BLaER1 treated with 17β-estradiol and CSF1 and Interleukin-3, amounts not matched to agents 10 nM and 100 nM (cell line): ENCODE results near the gene POFUT2.
A peak's percentile ranks its signal among the peaks of the same experiment; 100 is the strongest.

Experiments
- H3K27ac ChIP-seq, 11 experiments: shearing (Covaris generic); formaldehyde crosslinking; 2 replicates each; pipeline ENCODE4 v1.8.1; 2022
- H3K27me3 ChIP-seq, 11 experiments: shearing (Covaris generic); formaldehyde crosslinking; 2 replicates each; pipeline ENCODE4 v1.8.1; 2022
- H3K36me3 ChIP-seq, 11 experiments: shearing (Covaris generic); formaldehyde crosslinking; 2 replicates each; pipeline ENCODE4 v1.8.1; 2022
- H3K4me1 ChIP-seq, 10 experiments: shearing (Covaris generic); formaldehyde crosslinking; 2 replicates each; pipeline ENCODE4 v1.8.1; 2022
- H3K4me2 ChIP-seq, 11 experiments: shearing (Covaris generic); formaldehyde crosslinking; 2 replicates each; pipeline ENCODE4 v1.8.1; 2022
- H3K4me3 ChIP-seq, 10 experiments: shearing (Covaris generic); formaldehyde crosslinking; 2 replicates each; pipeline ENCODE4 v1.8.1; 2022
- H3K9ac ChIP-seq, 11 experiments: shearing (Covaris generic); formaldehyde crosslinking; 2 replicates each; pipeline ENCODE4 v1.8.1; 2022
- H3K9me3 ChIP-seq, 11 experiments: shearing (Covaris generic); formaldehyde crosslinking; replicated peaks in 1 of 11; 2 replicates each; pipeline ENCODE4 v1.8.1; 2022
- H4K20me1 ChIP-seq, 11 experiments: shearing (Covaris generic); formaldehyde crosslinking; 2 replicates each; pipeline ENCODE4 v1.8.1; 2022
- Cebpa-rat ChIP-seq, 11 experiments: shearing (Covaris generic); IDR thresholded peaks; 2 replicates each; pipeline ENCODE4 v1.8.1; 2022

Gene POFUT2

DNA sequence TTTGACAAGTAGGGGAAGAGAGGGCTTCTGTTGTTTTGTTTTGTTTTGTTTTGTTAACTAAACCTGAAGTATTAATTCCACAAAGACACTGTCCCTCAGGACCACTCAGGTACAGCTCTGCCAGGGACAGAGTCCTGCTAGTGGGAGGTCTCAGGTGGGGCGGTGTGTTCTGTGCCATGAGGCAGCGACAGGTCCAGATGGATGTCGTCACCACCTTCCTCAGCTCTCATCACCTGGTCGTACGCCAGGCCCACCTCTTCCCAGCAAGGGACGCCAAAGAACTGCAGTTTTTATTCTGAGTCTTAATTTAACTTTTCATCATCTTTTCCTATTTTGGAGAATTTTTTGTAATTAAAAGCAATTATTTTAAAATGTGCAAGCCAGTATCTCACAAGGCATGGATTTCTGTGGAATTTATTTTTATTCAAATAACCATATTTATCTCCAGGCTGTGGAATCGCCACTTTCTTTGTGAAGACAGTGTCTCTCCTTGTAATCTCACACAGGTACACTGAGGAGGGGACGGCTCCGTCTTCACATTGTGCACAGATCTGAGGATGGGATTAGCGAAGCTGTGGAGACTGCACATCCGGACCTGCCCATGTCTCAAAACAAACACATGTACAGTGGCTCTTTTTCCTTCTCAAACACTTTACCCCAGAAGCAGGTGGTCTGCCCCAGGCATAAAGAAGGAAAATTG, 62.5 kb downstream of the POFUT2 start:
- Histone ChIP-seq H3K4me3 (no peak overlapping the region), H4K20me1 (peaks cover 0 to 10% (median 0%) of the 10 kb centered on the region in 11 experiments; a peak in 4 of 22 replicates), H3K27me3 (no peaks in the 10 kb centered on the region), H3K4me2 (no peak overlapping the region), H3K9me3 (no peaks in the 10 kb centered on the region), H3K9ac (no peak overlapping the region), H3K36me3 (peaks cover 0 to 46% (median 35%) of the 10 kb centered on the region in 11 experiments; a peak in 20 of 22 replicates), H3K4me1 (peaks cover 0 to 9% (median 4%) of the 10 kb centered on the region in 10 experiments; a peak in 14 of 20 replicates), H3K27ac (no peak overlapping the region)
- no peak for TF ChIP-seq Cebpa-rat (IDR thresholded peaks at IDR 0.05)

DNA sequence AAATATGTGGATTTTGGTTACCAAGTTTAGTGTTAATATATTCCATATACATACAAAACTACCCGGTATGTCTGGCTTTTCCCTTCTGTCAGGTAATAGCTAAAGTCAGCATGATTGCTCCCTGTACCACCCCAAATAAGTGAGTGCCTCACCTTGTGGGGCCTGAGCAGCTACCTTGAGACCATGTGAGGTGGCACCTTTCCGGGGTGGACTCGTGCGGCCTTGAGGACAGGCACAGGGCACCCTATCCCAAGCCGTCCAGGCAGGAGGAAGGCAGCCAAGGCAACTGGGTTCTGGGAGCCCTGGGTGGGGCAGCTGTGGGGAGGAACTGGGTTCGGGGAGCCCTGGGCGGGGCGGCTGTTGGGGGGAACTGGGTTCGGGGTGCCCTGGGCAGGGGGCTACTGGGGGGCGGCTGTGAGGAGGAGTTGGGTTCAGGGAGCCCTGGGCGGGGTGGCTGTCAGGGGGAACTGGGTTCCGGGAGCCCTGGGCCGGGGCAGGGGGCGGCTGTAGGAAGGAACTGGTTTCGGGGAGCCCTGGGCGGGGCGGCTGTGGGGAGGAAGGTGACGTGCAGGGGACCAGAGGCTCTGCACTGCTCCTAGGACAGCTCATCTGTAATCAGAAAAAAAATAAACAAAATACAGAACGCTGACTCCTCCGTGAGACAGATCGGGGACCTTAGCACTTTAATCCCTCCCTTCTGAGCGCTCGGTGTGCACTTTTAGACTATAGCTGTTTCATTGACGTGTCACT, 63.3 kb downstream of the POFUT2 start:
- Histone ChIP-seq H3K4me2 (no peak overlapping the region), H3K27ac (no peak overlapping the region), H3K4me3 (no peak overlapping the region), H3K9ac (no peak overlapping the region), H4K20me1 (peaks cover 0 to 10% (median 0%) of the 10 kb centered on the region in 11 experiments; a peak in 4 of 22 replicates), H3K9me3 (no peaks in the 10 kb centered on the region), H3K36me3 (peaks cover 0 to 48% (median 36%) of the 10 kb centered on the region in 11 experiments; a peak in 20 of 22 replicates), H3K4me1 (peaks cover 0 to 18% (median 10%) of the 10 kb centered on the region in 10 experiments; a peak in 14 of 20 replicates), H3K27me3 (no peaks in the 10 kb centered on the region)
- TF ChIP-seq Cebpa-rat (IDR thresholded peaks at IDR 0.05): no peak

DNA sequence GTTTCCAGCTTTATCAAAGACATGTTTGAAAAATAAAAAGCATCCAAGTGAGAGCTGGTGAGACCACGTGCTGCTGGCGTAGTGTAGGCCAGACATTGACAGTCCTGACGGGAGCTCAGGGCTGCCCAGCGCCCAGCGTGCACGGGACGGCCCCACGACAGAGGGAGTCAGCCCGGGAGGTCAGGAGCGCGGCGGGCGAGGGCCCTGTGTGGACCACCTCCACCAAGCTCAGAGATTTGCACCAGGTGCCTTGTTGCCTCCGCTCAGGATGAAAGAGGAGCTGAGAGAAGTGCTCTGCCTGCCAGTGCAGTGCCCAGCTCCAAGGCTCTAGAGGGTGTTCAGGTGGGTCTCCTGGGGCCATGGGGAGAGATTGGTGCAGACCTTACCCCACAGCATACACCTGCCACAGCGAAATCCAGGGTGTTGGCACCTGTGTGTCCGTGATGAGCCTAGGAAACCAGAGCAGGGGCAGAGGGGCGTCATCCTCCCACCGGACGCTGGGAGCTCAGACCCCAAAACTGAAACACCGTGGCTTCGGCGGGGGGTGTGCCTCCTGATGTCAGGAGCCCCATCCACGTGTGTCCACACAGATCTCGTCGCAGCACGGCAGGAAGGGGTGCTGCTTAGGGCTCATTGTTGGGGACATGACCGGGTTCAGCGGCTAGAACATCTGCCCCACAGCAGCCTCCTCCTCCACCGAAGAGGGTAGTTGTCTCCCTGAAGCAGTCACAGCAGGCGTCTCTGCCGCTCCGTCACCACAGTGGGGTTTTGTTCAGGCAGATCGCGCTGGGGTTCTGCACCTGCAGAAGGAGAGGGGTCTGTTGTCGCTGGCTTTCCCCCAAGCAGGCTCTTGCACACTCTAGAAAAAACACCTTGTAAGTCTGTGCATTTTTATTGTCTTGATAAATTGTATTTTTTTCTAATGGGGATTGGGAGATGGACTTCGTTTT, 64.2 kb downstream of the POFUT2 start:
- no peak overlapping the region for H3K9ac ChIP-seq
- no peak overlapping the region for H3K4me3 ChIP-seq
- no peak overlapping the region for H3K27ac ChIP-seq
- peaks cover 0 to 57% (median 39%) of the 10 kb centered on the region in 11 experiments; a peak in 20 of 22 replicates for H3K36me3 ChIP-seq
- peaks cover 0 to 10% (median 0%) of the 10 kb centered on the region in 11 experiments; a peak in 4 of 22 replicates for H4K20me1 ChIP-seq
- H3K9me3 ChIP-seq: peaks cover 0 to 2% (median 0%) of the 10 kb centered on the region in 11 experiments; a peak in 5 of 22 replicates
- H3K4me2 ChIP-seq: no peak overlapping the region
- H3K4me1 ChIP-seq: peaks cover 0 to 21% (median 17%) of the 10 kb centered on the region in 10 experiments; a peak in 14 of 20 replicates
- no peaks in the 10 kb centered on the region for H3K27me3 ChIP-seq
- no peak for TF ChIP-seq Cebpa-rat (IDR thresholded peaks at IDR 0.05)

DNA sequence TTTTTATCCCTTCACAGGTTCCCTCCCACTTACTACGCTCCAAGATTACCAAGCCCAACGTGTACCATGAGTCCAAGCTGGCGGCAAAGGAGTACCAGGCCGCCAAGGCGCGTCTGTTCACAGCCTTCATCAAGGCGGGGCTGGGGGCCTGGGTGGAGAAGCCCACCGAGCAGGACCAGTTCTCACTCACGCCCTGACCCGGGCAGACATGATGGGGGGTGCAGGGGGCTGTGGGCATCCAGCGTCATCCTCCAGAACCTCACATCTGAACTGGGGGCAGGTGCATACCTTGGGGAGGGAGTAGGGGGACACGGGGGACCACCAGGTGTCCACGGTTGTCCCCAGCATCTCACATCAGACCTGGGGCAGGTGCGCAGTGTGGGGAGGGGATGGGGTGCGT, 65.7 kb downstream of the POFUT2 start:
- Histone ChIP-seq H3K4me1 (peaks cover 0 to 23% (median 15%) of the 10 kb centered on the region in 10 experiments; a peak in 12 of 20 replicates), H3K4me3 (no peak overlapping the region), H3K36me3 (peaks cover 0 to 72% (median 54%) of the 10 kb centered on the region in 11 experiments; a peak in 21 of 22 replicates), H4K20me1 (peaks cover 0 to 10% (median 0%) of the 10 kb centered on the region in 11 experiments; a peak in 4 of 22 replicates), H3K27ac (no peak overlapping the region), H3K9ac (no peak overlapping the region), H3K27me3 (no peaks in the 10 kb centered on the region), H3K9me3 (peaks cover 9 to 17% (median 14%) of the 10 kb centered on the region in 11 experiments; a peak in 21 of 22 replicates), H3K4me2 (no peak overlapping the region)
- TF ChIP-seq Cebpa-rat (IDR thresholded peaks at IDR 0.05): no peak

DNA sequence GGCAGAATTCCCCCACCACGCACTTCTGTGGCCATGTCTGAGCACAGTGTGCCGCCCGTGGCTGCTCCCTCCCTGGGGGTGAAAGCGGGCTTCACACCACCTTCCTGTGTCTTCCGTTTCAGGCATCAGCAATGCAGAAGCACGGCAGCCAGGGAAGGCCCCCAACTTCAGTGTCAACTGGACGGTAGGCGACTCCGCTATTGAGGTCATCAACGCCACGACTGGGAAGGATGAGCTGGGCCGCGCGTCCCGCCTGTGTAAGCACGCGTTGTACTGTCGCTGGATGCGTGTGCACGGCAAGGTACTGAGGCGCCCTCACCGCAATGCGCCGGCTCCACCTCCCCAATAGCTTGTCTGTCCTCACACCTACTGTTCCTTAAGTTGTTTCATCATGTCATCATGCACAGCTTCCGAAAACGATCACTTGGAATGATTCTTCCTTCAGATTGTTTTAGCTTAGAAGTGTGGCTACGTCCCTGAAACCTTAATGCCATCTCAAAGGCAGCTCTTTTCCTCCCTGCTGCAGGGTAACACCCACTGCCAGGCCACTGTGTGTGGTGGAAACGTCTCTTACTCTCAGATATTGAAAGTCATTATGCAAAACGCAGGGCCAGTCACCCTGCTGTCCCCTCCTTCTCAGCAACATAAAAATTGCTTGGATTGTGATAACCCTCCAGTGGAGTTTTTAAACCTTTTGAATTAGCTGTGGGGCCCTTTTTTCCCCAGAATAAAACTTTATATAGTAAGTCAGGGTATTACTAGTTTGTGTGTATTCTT, 66.8 kb downstream of the POFUT2 start:
- H3K27ac ChIP-seq: peak overlapping the region in 1 of 11 experiments; percentile 26; a peak in 1 of 22 replicates
- H3K4me1 ChIP-seq: peaks cover 0 to 23% (median 15%) of the 10 kb centered on the region in 10 experiments; a peak in 12 of 20 replicates
- no peak overlapping the region for H3K9ac ChIP-seq
- peaks cover 0 to 83% (median 65%) of the 10 kb centered on the region in 11 experiments; a peak in 21 of 22 replicates for H3K36me3 ChIP-seq
- H3K9me3 ChIP-seq: peaks cover 20 to 28% (median 25%) of the 10 kb centered on the region in 11 experiments; a peak in 21 of 22 replicates
- H4K20me1 ChIP-seq: peaks cover 0 to 10% (median 0%) of the 10 kb centered on the region in 11 experiments; a peak in 4 of 22 replicates
- no peak overlapping the region for H3K4me3 ChIP-seq
- no peak overlapping the region for H3K4me2 ChIP-seq
- no peak for TF ChIP-seq Cebpa-rat (IDR thresholded peaks at IDR 0.05)
- no peaks in the 10 kb centered on the region for H3K27me3 ChIP-seq

DNA sequence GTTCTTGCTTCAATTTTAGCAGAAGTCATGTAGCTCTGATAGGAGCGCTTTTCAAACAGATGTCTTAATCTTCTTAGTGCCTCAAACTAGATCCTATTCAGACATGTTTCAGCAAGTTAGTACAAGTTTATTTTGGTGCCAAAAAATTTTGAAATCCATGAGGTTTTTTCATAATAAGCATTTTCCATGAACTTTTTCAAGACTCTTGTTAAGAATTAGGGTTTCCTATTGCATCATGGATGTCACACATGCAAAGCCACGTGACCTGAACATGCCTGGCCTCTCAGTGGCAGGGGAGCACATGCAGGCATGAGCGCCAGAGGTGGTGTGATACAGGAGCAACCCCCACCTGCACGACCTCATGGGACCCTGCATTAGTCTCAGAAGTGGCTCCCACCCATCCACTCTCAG, 67.6 kb downstream of the POFUT2 start:
- H3K27ac ChIP-seq: peak overlapping the region in 1 of 11 experiments; percentile 26; a peak in 2 of 22 replicates
- no peak overlapping the region for H3K9ac ChIP-seq
- H3K4me3 ChIP-seq: no peak overlapping the region

DNA sequence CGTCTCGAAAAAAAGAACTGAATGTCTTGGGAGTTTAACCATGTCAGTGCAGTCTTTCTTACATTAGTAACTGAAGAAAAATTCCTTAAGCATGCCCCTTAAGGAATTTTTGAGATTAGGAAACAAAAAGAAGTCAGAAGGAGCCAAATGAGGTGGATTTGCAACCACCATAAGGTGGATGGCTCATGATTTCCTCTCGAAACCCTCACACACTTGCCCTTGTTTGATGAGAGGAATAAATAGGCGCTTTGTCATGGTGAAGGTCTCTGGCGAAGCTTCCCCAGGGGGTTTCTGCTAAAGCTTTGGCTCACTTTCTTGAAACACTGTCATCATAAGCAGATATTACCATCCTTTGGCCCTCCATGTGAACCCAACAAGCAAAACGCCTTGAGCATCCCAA, 68.2 kb downstream of the POFUT2 start:
- 0 out of 22 replicates have a peak overlapping the region, but pooled peaks of 1 of the 11 experiments have one; percentile 34 for H3K9ac ChIP-seq
- H3K4me2 ChIP-seq: peak overlapping the region in 7 of 11 experiments; percentile 29 to 71 (median 44); a peak in 14 of 22 replicates
- H4K20me1 ChIP-seq: peaks cover 0 to 8% (median 0%) of the 10 kb centered on the region in 11 experiments; a peak in 2 of 22 replicates
- no peak for TF ChIP-seq Cebpa-rat (IDR thresholded peaks at IDR 0.05)
- peaks cover 28 to 42% (median 37%) of the 10 kb centered on the region in 11 experiments; a peak in 21 of 22 replicates for H3K9me3 ChIP-seq
- H3K27me3 ChIP-seq: no peaks in the 10 kb centered on the region
- H3K4me1 ChIP-seq: peaks cover 0 to 23% (median 15%) of the 10 kb centered on the region in 10 experiments; a peak in 12 of 20 replicates
- no peak overlapping the region for H3K4me3 ChIP-seq
- H3K27ac ChIP-seq: peak overlapping the region in 3 of 11 experiments; percentile 11 to 48 (median 20); a peak in 3 of 22 replicates
- peaks cover 0 to 88% (median 79%) of the 10 kb centered on the region in 11 experiments; a peak in 21 of 22 replicates for H3K36me3 ChIP-seq

More for the DNA sequence above, 67.6 kb downstream of the POFUT2 start:
- no peak for TF ChIP-seq Cebpa-rat (IDR thresholded peaks at IDR 0.05)
- Histone ChIP-seq H4K20me1 (peaks cover 0 to 8% (median 0%) of the 10 kb centered on the region in 11 experiments; a peak in 2 of 22 replicates), H3K9me3 (peaks cover 28 to 36% (median 31%) of the 10 kb centered on the region in 11 experiments; a peak in 21 of 22 replicates), H3K4me2 (peak overlapping the region in 7 of 11 experiments; percentile 29 to 71 (median 44); a peak in 11 of 22 replicates), H3K27me3 (no peaks in the 10 kb centered on the region), H3K36me3 (peaks cover 0 to 84% (median 73%) of the 10 kb centered on the region in 11 experiments; a peak in 21 of 22 replicates), H3K4me1 (peaks cover 0 to 23% (median 15%) of the 10 kb centered on the region in 10 experiments; a peak in 12 of 20 replicates)
